Astrocyte of the cerebellum (primary cell): Measurements from ENCODE around the gene GET3.
"Not testable (repeated sequence)": the region's sequence is repeated elsewhere in the genome, so short reads cannot be mapped to it uniquely, and the experiment has no call there.

Source experiments
- DNase-seq: peaks from one replicate; pipeline ENCODE4 v3.0.0-alpha.2; 2011; ENCODE audit warnings: low read depth
- H3K4me3 ChIP-seq: 2 replicates; pipeline ENCODE4 v1.5.1; 2011; ENCODE audit warnings: mild to moderate bottlenecking, low read depth, low read length, moderate library complexity
- CTCF ChIP-seq: IDR thresholded peaks from 2 replicates; pipeline ENCODE4 v1.5.1; 2012; ENCODE audit warnings: low read length, low read depth, moderate library complexity, mild to moderate bottlenecking; ENCODE audit errors: missing control alignments
- in situ Hi-C: cut with HindIII; loops from 2 replicates; pipeline ENCODE4 v1.10.0; 2017; ENCODE audit warnings: low sequenced_read_pairs

Gene GET3

GRCh38 chr19:12705169-12705568 lies 32.1 kb upstream of the GET3 start:
- H3K4me3 ChIP-seq, result no peak overlapping the region
- no peak for DNase-seq
- TF ChIP-seq CTCF, result no peak
- in situ Hi-C loops, result no loop called here

DNA sequence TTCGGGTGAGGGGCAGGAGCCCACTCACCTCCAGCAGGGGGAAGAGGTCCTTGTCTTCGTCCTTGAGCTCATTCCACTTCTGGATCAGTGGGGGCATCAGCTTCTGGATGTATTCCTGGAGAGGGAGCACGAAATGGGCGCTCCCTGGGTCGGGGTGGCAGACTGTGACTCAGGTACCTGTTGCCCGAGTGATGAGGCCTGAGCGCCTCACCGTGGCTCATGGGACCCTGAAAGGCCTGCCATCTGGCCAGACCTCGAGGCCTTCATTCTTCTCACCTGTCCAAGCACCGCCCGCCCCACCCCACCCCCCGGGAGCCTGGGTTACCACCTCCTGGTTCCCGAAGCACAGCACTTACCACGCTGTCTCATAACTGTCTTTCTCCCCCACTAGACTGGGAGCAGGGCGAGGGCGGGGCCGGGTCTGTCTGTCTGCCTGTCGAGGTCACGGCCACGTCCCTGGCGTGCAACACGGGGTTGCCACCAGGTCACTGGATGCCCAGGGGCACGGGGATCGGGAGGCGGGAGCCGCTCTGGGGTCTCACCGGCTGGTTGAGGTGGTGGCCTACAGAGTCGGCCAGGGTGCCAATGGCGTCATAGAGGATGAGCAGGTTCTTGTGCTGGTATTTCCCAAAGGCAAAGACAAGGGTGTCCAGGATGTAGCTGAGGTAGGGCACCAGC lies 31.5 kb upstream of the GET3 start:
- DNase-seq, result no peak
- no peak for TF ChIP-seq CTCF
- H3K4me3 ChIP-seq, result no peak overlapping the region
- in situ Hi-C loops, result no loop called here

DNA sequence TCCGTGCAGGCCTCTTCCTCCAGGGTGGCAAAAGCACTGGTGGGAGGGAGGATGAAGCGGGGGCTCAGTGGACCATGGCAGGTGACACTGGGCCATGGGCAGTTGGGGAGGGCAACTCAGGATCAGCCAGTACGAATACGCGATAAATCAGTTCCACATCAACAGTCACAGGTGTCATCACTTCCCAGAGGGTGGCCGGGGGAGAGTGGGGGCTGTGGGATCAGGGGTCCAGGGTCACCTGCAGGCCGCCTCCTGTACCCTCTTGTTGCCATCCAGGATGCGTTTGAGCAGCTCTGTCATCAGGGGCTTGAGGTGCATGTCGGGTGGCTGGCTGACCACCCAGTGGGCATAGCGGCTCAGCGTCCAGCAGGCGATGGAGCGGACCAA lies 31.0 kb upstream of the GET3 start:
- no peak overlapping the region for H3K4me3 ChIP-seq
- no peak for TF ChIP-seq CTCF
- in situ Hi-C loops, result no loop called here
- no peak for DNase-seq

- no peak overlapping the region for H3K4me3 ChIP-seq
- no peak for DNase-seq
- in situ Hi-C loops, result no loop called here
- no peak for TF ChIP-seq CTCF
Measured at GRCh38 chr19:12708641-12709040, 28.7 kb upstream of the GET3 start.

DNA sequence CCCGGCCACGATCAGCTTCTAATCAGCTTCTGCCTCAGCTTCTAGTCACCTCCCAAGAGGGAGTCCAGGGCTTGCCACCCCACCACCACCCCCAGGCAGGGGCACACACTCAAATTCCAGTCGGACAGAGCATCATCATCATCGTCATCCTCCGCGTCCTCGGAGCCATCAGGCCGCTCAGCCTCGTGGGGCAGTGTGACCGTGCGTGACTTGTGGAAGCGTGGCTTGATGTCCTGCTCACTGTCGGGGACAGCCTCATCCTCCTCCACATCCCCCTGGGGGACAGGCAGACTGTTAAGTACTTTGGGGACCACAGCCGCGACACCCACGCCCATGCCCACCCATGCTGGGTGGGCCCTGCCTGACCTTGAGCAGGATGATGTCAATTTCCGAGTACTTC lies 26.1 kb upstream of the GET3 start:
- in situ Hi-C loops, result no loop called here
- TF ChIP-seq CTCF, result no peak
- H3K4me3 ChIP-seq, result no peak overlapping the region
- DNase-seq, result no peak

DNA sequence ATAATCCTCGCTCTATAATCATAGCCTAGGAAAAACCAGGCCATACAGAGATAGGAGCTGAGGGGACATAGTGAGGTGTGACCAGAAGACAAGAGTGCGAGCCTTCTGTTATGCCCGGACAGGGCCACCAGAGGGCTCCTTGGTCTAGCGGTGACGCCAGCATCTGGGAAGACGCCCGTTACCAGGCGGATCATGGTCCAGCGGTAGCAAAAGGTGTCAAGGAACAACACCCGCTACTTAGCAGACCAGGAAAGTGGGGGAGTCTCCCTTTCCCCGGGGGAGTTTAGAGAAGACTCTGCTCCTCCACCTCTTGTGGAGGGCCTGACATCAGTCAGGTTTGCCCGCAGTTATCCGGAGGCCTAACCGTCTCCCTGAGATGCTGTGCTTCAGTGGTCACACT lies 25.2 kb upstream of the GET3 start:
- H3K4me3 ChIP-seq, DNase-seq, in situ Hi-C loops: not testable (repeated sequence)

GRCh38 chr19:12713304-12713703 lies 24.0 kb upstream of the GET3 start:
- H3K4me3 ChIP-seq, DNase-seq, in situ Hi-C loops: not testable (repeated sequence)

DNA sequence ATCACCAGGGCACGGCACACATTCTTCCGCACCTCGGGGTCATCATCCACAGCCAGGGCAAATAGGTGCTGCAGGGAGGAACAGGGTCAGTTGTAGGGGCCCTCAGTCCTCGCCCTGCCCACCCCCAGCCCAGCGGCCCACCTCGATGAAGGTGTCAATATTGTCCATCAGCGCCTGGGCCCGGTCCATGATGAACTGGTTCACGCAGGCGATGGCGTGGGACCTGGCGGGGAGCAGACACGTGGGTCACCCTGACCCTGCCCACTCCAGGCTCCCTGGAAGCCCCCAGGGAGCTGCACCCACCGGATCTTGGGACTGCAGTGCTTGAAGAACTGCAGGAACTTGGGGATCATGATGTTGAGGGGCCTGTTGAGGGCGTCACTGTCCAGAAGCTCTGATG lies 22.2 kb upstream of the GET3 start:
- in situ Hi-C loops, result no loop called here
- DNase-seq, result no peak
- no peak for TF ChIP-seq CTCF
- H3K4me3 ChIP-seq, result no peak overlapping the region
